ENCODE results near the gene RBM3. TPM values are rescaled to one million over a fixed set of nuclear protein-coding genes. Genes with fewer than 3 reads are reported as not detected.
A peak's percentile ranks its signal among the peaks of the same experiment; 100 is the strongest.

The RBM3 gene
- total RNA-seq, 1 donor = 463 TPM

GRCh38 chrX:48591255-48591791 is 17.0 kb downstream of the RBM3 start:
- peak; percentile 50 for DNase-seq (ENCODE audit: low read depth)
- no peak overlapping the region for H3K4me3 ChIP-seq (ENCODE audit: low read depth, low read length)
- no peak for TF ChIP-seq CTCF (IDR thresholded peaks at IDR 0.05; ENCODE audit: insufficient read depth, low read length)

DNA sequence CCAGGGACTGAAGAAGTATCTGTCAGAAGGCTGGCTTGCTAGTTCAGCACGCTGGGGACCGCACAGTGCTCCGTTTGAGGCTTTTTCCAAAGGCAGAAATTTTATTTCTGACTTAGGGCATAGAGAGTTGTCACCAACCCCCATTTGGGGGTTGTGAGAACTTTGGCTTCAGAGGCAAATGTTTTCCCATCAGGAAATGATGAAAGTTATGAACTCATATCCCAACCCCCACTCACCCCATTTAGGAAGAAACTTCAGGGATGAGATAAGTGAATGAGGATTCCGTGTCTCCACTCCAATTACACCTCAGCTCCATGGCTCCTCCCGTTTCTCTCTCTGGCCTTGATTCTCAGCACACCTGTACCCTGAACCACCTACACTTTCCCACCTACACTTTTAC is 18.7 kb downstream of the RBM3 start:
- no peak for DNase-seq (ENCODE audit: low read depth)
- H3K4me3 ChIP-seq (ENCODE audit: low read depth, low read length) = no peak overlapping the region
- TF ChIP-seq CTCF (IDR thresholded peaks at IDR 0.05; ENCODE audit: insufficient read depth, low read length) = no peak

- TF ChIP-seq CTCF (IDR thresholded peaks at IDR 0.05; ENCODE audit: insufficient read depth, low read length) = no peak
- no peak overlapping the region for H3K4me3 ChIP-seq (ENCODE audit: low read depth, low read length)
- no peak for DNase-seq (ENCODE audit: low read depth)
These were observed 21.6 kb downstream of the RBM3 start for GRCh38 chrX:48595929-48596328.

DNA sequence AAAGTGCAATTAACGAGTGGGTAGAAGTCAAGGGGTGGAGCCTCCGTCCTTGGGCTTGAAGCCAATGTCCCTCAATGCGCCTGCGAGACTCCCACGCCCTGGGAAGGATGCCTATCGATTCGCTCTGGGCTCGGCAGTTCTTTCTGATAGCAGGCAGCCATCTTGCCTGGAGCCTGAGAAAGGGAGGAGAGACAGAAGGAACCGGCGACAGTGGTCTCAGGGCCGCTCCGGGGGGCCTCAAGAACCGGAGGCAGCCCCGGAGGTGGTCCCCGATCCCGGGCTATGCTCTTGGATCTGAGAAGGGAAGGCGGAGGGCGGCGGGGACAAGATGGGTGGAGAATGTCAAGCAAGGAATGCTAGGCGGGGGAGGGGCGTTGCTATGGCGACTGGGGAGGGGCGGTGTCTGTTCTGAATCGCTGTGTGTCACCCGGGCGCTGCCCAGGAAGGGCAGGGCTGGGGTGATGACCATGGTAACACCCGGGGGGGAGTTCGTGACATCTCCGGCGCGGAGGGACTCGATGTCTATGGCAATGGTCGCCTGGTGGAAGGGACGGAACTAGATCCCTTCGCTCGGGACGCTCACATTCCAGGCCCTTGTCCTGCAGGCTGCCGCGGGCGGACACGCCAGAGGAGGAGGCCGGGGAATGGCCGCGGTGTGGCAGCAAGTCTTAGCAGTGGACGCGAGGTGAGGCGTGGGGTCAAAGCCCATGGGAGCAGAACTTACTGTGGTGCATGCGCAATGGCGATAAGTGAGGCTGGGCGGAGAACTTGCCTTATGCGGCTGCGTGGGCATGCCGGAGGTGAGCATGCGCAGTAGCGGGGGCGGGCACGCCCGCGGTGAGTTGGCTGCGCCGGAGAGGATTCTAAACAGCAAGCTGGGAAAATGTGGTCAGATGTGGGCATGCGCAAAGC is 23.3 kb downstream of the RBM3 start, which contains the start of gene WDR13:
Gene WDR13 (plus strand): TSS at position 140 of the 912 bp plus-strand sequence. CDS start 505 bp downstream, at position 645.
- no peak for TF ChIP-seq CTCF (IDR thresholded peaks at IDR 0.05; ENCODE audit: insufficient read depth, low read length)
- peak; percentile 97 for DNase-seq (ENCODE audit: low read depth)
- peak within 1 kb of the TSS; percentile 76 for H3K4me3 ChIP-seq (ENCODE audit: low read depth, low read length)

DNA sequence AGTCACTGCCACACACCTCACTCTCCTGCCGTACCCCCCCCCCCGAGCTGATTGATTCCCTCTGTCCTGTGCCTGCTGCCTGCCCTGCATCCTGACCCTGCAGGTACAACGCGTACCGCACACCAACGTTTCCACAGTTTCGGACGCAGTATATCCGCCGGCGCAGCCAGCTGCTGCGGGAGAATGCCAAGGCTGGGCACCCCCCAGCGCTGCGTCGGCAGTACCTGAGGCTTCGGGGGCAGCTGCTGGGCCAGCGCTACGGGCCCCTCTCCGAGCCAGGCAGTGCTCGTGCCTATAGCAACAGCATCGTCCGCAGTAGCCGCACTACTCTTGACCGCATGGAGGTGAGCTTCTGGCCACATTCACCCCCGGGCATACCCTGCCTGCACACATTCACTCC is 24.3 kb downstream of the RBM3 start:
- no peak for DNase-seq (ENCODE audit: low read depth)
- no peak for TF ChIP-seq CTCF (IDR thresholded peaks at IDR 0.05; ENCODE audit: insufficient read depth, low read length)
- H3K4me3 ChIP-seq (ENCODE audit: low read depth, low read length) = peak overlapping the region; percentile 67

GRCh38 chrX:48599341-48599740 is 25.1 kb downstream of the RBM3 start:
- H3K4me3 ChIP-seq (ENCODE audit: low read depth, low read length) = no peak overlapping the region
- no peak for TF ChIP-seq CTCF (IDR thresholded peaks at IDR 0.05; ENCODE audit: insufficient read depth, low read length)
- DNase-seq (ENCODE audit: low read depth) = no peak
